SK-N-SH treated with all-trans-retinoic acid at 6 μM for 48 hours (cell line): ENCODE data around the gene TAOK1.

Experiments used
- CSDC2 ChIP-seq: fragments of 250-450 bp; sonication (Bioruptor Pico); IDR thresholded peaks from 2 replicates; pipeline ENCODE4 v1.5.0; 2020; ENCODE audit warnings: mild to moderate bottlenecking, moderate library complexity
- TF ChIP-seq, protein P1 (sequence below): fragments of 250-450 bp; sonication (Bioruptor Pico); IDR thresholded peaks from 2 replicates; pipeline ENCODE4 v1.8.0; 2021; ENCODE audit warnings: low read depth, mild to moderate bottlenecking, moderate library complexity, borderline replicate concordance
- TF ChIP-seq, protein P2 (sequence below): fragments of 250-450 bp; sonication (Bioruptor Pico); IDR thresholded peaks from 2 replicates; pipeline ENCODE4 v1.8.0; 2020; ENCODE audit warnings: mild to moderate bottlenecking, moderate library complexity, borderline replicate concordance
- TF ChIP-seq, protein P3 (sequence below): fragments of 250-450 bp; sonication (Bioruptor Pico); IDR thresholded peaks from 2 replicates; pipeline ENCODE4 v1.5.1; 2020; ENCODE audit warnings: low read depth, mild to moderate bottlenecking, moderate library complexity

DNA sequence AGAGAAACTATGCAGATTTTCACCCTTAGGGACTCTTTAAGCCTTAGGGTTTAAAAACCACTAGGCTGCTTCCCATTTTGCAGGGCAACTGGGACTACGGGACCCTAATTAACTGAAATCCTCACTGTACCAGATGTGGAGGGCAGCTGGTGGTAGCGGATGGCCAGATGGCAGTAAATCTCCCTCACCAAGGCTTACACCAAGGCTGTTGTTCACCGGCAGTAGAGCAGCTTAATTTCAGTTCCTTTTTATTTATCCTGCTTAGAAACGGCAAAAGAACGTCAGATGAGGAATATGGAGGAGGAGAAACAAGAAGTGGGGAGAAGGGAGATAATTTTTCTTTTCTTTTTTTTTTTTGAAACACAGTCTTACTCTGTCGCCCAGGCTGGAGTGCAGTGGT is 170.2 kb downstream of the TAOK1 start:
- TF ChIP-seq, protein P1, sequence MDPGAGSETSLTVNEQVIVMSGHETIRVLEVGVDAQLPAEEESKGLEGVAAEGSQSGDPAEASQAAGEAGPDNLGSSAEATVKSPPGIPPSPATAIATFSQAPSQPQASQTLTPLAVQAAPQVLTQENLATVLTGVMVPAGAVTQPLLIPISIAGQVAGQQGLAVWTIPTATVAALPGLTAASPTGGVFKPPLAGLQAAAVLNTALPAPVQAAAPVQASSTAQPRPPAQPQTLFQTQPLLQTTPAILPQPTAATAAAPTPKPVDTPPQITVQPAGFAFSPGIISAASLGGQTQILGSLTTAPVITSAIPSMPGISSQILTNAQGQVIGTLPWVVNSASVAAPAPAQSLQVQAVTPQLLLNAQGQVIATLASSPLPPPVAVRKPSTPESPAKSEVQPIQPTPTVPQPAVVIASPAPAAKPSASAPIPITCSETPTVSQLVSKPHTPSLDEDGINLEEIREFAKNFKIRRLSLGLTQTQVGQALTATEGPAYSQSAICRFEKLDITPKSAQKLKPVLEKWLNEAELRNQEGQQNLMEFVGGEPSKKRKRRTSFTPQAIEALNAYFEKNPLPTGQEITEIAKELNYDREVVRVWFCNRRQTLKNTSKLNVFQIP (CRISPR knock-in tag) = no peak
- TF ChIP-seq, protein P2, sequence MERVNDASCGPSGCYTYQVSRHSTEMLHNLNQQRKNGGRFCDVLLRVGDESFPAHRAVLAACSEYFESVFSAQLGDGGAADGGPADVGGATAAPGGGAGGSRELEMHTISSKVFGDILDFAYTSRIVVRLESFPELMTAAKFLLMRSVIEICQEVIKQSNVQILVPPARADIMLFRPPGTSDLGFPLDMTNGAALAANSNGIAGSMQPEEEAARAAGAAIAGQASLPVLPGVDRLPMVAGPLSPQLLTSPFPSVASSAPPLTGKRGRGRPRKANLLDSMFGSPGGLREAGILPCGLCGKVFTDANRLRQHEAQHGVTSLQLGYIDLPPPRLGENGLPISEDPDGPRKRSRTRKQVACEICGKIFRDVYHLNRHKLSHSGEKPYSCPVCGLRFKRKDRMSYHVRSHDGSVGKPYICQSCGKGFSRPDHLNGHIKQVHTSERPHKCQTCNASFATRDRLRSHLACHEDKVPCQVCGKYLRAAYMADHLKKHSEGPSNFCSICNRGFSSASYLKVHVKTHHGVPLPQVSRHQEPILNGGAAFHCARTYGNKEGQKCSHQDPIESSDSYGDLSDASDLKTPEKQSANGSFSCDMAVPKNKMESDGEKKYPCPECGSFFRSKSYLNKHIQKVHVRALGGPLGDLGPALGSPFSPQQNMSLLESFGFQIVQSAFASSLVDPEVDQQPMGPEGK (CRISPR knock-in tag) = no peak
- no peak for TF ChIP-seq CSDC2 (CRISPR knock-in tag)
- TF ChIP-seq, protein P3, sequence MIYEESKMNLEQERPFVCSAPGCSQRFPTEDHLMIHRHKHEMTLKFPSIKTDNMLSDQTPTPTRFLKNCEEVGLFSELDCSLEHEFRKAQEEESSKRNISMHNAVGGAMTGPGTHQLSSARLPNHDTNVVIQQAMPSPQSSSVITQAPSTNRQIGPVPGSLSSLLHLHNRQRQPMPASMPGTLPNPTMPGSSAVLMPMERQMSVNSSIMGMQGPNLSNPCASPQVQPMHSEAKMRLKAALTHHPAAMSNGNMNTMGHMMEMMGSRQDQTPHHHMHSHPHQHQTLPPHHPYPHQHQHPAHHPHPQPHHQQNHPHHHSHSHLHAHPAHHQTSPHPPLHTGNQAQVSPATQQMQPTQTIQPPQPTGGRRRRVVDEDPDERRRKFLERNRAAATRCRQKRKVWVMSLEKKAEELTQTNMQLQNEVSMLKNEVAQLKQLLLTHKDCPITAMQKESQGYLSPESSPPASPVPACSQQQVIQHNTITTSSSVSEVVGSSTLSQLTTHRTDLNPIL (CRISPR knock-in tag) = no peak
